ENCODE data around the gene OXA1L. TPM values are rescaled to one million over a fixed set of nuclear protein-coding genes. Genes with fewer than 3 reads are reported as not detected.
"Not testable (repeated sequence)": the region's sequence is repeated elsewhere in the genome, so short reads cannot be mapped to it uniquely, and the experiment has no call there.

OXA1L gene
- total and polyA plus RNA-seq, 4 donors = 60.0 to 123 (median 72.1) TPM

GRCh38 chr14:22797017-22797917, 30.8 kb downstream of the OXA1L start:
- no peaks in the 10 kb centered on the region for H3K9me3 ChIP-seq (ENCODE audit: control insufficient read depth, low read length)
- intact Hi-C loops (cut with DNase I) = no loop called here
- H3K27ac ChIP-seq (ENCODE audit: low read depth in 1 of 2, low read length in 2 of 2) = no peak overlapping the region
- DNase-seq (no peak), ATAC-seq (ENCODE audit: low FRiP score) (no peak)
- no peaks in the 10 kb centered on the region for H3K4me1 ChIP-seq (ENCODE audit: control insufficient read depth in 1 of 2, insufficient read depth in 2 of 2, low read length in 2 of 2)
- no peaks in the 10 kb centered on the region for H3K27me3 ChIP-seq (ENCODE audit: control insufficient read depth in 1 of 2, insufficient read depth in 2 of 2, low read length in 1 of 2)
- H3K36me3 ChIP-seq (ENCODE audit: control insufficient read depth in 1 of 2, insufficient read depth in 2 of 2, low read length in 1 of 2) = no peaks in the 10 kb centered on the region
- H3K4me3 ChIP-seq (ENCODE audit: low read length in 2 of 2) = no peak overlapping the region
- WGBS, 2 donors = 39 to 42% methylated on average over 5 of the region's 5 CpGs

- ATAC-seq (ENCODE audit: low FRiP score) (no peak), DNase-seq (no peak)
- Histone ChIP-seq H3K4me1 (ENCODE audit: control insufficient read depth in 1 of 2, insufficient read depth in 2 of 2, low read length in 2 of 2) (no peaks in the 10 kb centered on the region), H3K27me3 (ENCODE audit: control insufficient read depth in 1 of 2, insufficient read depth in 2 of 2, low read length in 1 of 2) (no peaks in the 10 kb centered on the region), H3K4me3 (ENCODE audit: low read length in 2 of 2) (no peak overlapping the region), H3K27ac (ENCODE audit: low read depth in 1 of 2, low read length in 2 of 2) (no peak overlapping the region), H3K9me3 (ENCODE audit: control insufficient read depth, low read length) (no peaks in the 10 kb centered on the region), H3K36me3 (ENCODE audit: control insufficient read depth in 1 of 2, insufficient read depth in 2 of 2, low read length in 1 of 2) (no peaks in the 10 kb centered on the region)
- 57 to 61% methylated on average over 2 of the region's 2 CpGs for WGBS, 2 donors
- intact Hi-C loops (cut with DNase I) = no loop called here
Observed at GRCh38 chr14:22798528-22798927, 32.0 kb downstream of the OXA1L start.

GRCh38 chr14:22800346-22800745, 33.9 kb downstream of the OXA1L start:
- WGBS, 2 donors = 80 to 91% methylated on average over 10 of the region's 10 CpGs
- Histone ChIP-seq H3K27me3 (ENCODE audit: control insufficient read depth in 1 of 2, insufficient read depth in 2 of 2, low read length in 1 of 2) (no peaks in the 10 kb centered on the region), H3K27ac (ENCODE audit: low read depth in 1 of 2, low read length in 2 of 2) (no peak overlapping the region), H3K9me3 (ENCODE audit: control insufficient read depth, low read length) (no peaks in the 10 kb centered on the region), H3K36me3 (ENCODE audit: control insufficient read depth in 1 of 2, insufficient read depth in 2 of 2, low read length in 1 of 2) (no peaks in the 10 kb centered on the region), H3K4me1 (ENCODE audit: control insufficient read depth in 1 of 2, insufficient read depth in 2 of 2, low read length in 2 of 2) (no peaks in the 10 kb centered on the region), H3K4me3 (ENCODE audit: low read length in 2 of 2) (no peak overlapping the region)
- ATAC-seq (ENCODE audit: low FRiP score) (no peak), DNase-seq (no peak)
- intact Hi-C loops (cut with DNase I) = no loop called here

GRCh38 chr14:22801716-22802115, 35.2 kb downstream of the OXA1L start:
- no peaks in the 10 kb centered on the region for H3K4me1 ChIP-seq (ENCODE audit: control insufficient read depth in 1 of 2, insufficient read depth in 2 of 2, low read length in 2 of 2)
- DNase-seq = no peak
- no peak overlapping the region for H3K27ac ChIP-seq (ENCODE audit: low read depth in 1 of 2, low read length in 2 of 2)
- H3K27me3 ChIP-seq (ENCODE audit: control insufficient read depth in 1 of 2, insufficient read depth in 2 of 2, low read length in 1 of 2) = no peaks in the 10 kb centered on the region
- no peaks in the 10 kb centered on the region for H3K9me3 ChIP-seq (ENCODE audit: control insufficient read depth, low read length)
- no peak overlapping the region for H3K4me3 ChIP-seq (ENCODE audit: low read length in 2 of 2)
- H3K36me3 ChIP-seq (ENCODE audit: control insufficient read depth in 1 of 2, insufficient read depth in 2 of 2, low read length in 1 of 2) = no peaks in the 10 kb centered on the region
- WGBS, 2 donors = 72 to 84% methylated on average over 8 of the region's 8 CpGs
- intact Hi-C loops (cut with DNase I) = no loop called here
- ATAC-seq (ENCODE audit: low FRiP score) = no peak

DNA sequence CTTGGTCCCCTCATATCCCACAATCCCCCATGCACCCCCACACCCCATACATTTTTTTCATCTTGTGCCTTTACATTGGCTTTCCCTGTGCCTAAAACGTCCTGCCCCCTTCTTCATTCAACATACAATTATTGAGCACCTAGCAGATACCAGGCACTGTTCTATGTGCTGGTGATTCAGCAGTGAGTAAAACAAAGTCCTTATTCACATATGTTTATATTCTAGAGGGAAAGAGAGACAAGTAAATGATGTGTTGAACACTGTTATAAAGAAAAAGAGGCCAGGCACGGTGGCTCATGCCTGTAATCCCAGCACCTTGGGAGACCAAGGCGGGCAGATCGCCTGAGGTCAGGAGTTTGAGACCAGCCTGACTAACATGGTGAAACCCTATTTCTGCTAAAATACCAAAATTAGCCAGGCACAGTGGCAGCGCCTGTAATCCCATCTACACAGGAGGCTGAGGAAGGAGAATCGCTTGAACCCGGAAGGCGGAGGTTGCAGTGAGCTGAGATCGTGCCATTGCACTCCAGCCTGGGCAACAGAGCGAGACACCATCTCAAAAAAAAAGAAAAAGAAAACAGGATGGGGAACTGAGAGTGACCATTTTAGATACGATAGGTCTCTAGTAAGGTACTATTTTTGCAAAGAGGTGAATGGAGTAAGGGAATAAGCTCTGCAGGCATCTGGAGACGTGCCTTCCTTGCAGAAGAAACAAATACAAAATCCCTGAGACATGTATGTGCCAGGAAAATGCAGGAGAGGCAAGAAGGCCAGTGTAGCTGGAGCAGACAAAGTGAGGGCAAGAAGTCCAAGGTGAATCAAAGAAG, 36.6 kb downstream of the OXA1L start:
- H3K36me3 ChIP-seq (ENCODE audit: control insufficient read depth in 1 of 2, insufficient read depth in 2 of 2, low read length in 1 of 2) = no peaks in the 10 kb centered on the region
- 83 to 87% methylated on average over 12 of the region's 12 CpGs for WGBS, 2 donors
- no peaks in the 10 kb centered on the region for H3K9me3 ChIP-seq (ENCODE audit: control insufficient read depth, low read length)
- DNase-seq = no peak
- no peak overlapping the region for H3K4me3 ChIP-seq (ENCODE audit: low read length in 2 of 2)
- no peaks in the 10 kb centered on the region for H3K4me1 ChIP-seq (ENCODE audit: control insufficient read depth in 1 of 2, insufficient read depth in 2 of 2, low read length in 2 of 2)
- H3K27me3 ChIP-seq (ENCODE audit: control insufficient read depth in 1 of 2, insufficient read depth in 2 of 2, low read length in 1 of 2) = no peaks in the 10 kb centered on the region
- intact Hi-C loops (cut with DNase I) = no loop called here
- ATAC-seq (ENCODE audit: low FRiP score) = no peak
- no peak overlapping the region for H3K27ac ChIP-seq (ENCODE audit: low read depth in 1 of 2, low read length in 2 of 2)

- Histone ChIP-seq H3K9me3 (ENCODE audit: control insufficient read depth, low read length) (no peaks in the 10 kb centered on the region), H3K4me3 (ENCODE audit: low read length in 2 of 2) (no peak overlapping the region), H3K36me3 (ENCODE audit: control insufficient read depth in 1 of 2, insufficient read depth in 2 of 2, low read length in 1 of 2) (no peaks in the 10 kb centered on the region), H3K27me3 (ENCODE audit: control insufficient read depth in 1 of 2, insufficient read depth in 2 of 2, low read length in 1 of 2) (no peaks in the 10 kb centered on the region), H3K27ac (ENCODE audit: low read depth in 1 of 2, low read length in 2 of 2) (no peak overlapping the region), H3K4me1 (ENCODE audit: control insufficient read depth in 1 of 2, insufficient read depth in 2 of 2, low read length in 2 of 2) (no peaks in the 10 kb centered on the region)
- DNase-seq = no peak
- ATAC-seq (ENCODE audit: low FRiP score) = no peak
- intact Hi-C loops (cut with DNase I) = no loop called here
- WGBS, 2 donors = 84 to 92% methylated on average over 3 of the region's 3 CpGs
Observed at GRCh38 chr14:22803687-22803974, 37.1 kb downstream of the OXA1L start.

DNA sequence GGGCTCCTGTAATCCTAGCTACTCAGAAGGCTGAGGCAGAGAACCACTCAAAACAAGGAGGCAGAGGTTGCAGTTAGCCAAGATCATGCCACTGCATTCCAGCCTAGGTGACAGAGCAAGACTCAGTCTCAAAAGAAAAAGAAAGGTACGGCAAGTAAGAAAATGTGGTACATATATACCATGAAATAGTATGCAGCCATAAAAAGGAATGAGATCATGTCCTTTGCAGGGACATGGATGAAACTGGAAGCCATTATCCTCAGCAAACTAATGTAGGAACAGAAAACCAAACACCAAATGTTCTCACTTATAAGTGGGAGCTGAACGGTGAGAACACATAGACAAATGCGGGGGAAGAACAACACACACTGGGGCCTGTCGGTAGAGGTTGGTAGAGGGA, 38.7 kb downstream of the OXA1L start:
- 83 to 96% methylated on average over 4 of the region's 4 CpGs for WGBS, 2 donors
- intact Hi-C loops (cut with DNase I); H3K4me1 ChIP-seq (ENCODE audit: control insufficient read depth in 1 of 2, insufficient read depth in 2 of 2, low read length in 2 of 2); ATAC-seq (ENCODE audit: low FRiP score); DNase-seq; H3K27ac ChIP-seq (ENCODE audit: low read depth in 1 of 2, low read length in 2 of 2); H3K9me3 ChIP-seq (ENCODE audit: control insufficient read depth, low read length); H3K4me3 ChIP-seq (ENCODE audit: low read length in 2 of 2); H3K36me3 ChIP-seq (ENCODE audit: control insufficient read depth in 1 of 2, insufficient read depth in 2 of 2, low read length in 1 of 2); H3K27me3 ChIP-seq (ENCODE audit: control insufficient read depth in 1 of 2, insufficient read depth in 2 of 2, low read length in 1 of 2): not testable (repeated sequence)

DNA sequence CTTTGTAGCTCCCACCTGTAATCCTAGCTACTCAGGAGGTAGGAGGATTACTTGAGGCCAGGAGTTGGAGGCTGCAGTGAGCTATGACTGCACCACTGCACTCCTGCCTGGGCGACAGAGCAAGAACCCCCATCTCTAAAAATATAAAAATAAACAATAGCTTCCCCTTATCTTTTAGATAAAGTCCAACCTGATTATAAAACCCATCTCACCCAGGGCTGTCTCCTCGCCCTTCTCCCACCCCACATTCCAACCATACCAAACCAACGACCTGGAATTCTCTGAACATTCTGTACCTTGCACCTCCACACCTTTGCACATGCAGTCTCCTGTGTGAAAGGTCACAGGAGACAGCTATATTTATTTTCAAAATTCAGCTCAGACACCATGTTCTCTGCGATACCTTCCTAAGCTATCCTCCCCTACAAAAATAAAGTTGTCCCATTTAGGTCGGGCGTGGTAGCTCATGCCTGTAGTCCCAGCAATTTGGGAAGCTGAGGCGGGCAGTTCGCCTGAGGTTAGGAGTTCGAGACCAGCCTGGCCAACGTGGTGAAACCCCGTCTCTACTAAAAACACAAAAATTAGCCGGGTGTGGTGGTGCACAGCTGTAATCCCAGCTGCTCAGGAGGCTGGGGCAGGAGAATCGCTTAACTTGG, 41.1 kb downstream of the OXA1L start:
- Histone ChIP-seq H3K27me3 (ENCODE audit: control insufficient read depth in 1 of 2, insufficient read depth in 2 of 2, low read length in 1 of 2) (no peaks in the 10 kb centered on the region), H3K9me3 (ENCODE audit: control insufficient read depth, low read length) (no peaks in the 10 kb centered on the region), H3K4me1 (ENCODE audit: control insufficient read depth in 1 of 2, insufficient read depth in 2 of 2, low read length in 2 of 2) (peaks cover 0 to 1% of the 10 kb centered on the region in 2 donors), H3K36me3 (ENCODE audit: control insufficient read depth in 1 of 2, insufficient read depth in 2 of 2, low read length in 1 of 2) (no peaks in the 10 kb centered on the region), H3K4me3 (ENCODE audit: low read length in 2 of 2) (no peak overlapping the region), H3K27ac (ENCODE audit: low read depth in 1 of 2, low read length in 2 of 2) (no peak overlapping the region)
- DNase-seq = no peak
- intact Hi-C loops (cut with DNase I) = no loop called here
- ATAC-seq (ENCODE audit: low FRiP score) = no peak
- WGBS, 2 donors = 77 to 81% methylated on average over 13 of the region's 13 CpGs

Measured in aorta (tissue), 5 donors.